Retinal pigment epithelial cell (primary cell): ENCODE measurements around the gene PREX1.

Experiments
- DNase-seq: peaks from one replicate; pipeline ENCODE4 v3.0.0-alpha.2; 2010; ENCODE audit warnings: low read depth
- H3K4me3 ChIP-seq: 2 replicates; pipeline ENCODE4 v1.5.1; 2011; ENCODE audit warnings: mild to moderate bottlenecking, low read length, control low read depth, moderate library complexity
- CTCF ChIP-seq: conservative IDR thresholded peaks from 2 replicates; pipeline ENCODE4 v1.5.1; 2011; ENCODE audit warnings: low read depth, low read length, control low read depth, inconsistent platforms

PREX1 gene

GRCh38 chr20:48674461-48674860 lies 153.3 kb downstream of the PREX1 start:
- H3K4me3 ChIP-seq = no peak overlapping the region
- DNase-seq = no peak
- no peak for TF ChIP-seq CTCF

DNA sequence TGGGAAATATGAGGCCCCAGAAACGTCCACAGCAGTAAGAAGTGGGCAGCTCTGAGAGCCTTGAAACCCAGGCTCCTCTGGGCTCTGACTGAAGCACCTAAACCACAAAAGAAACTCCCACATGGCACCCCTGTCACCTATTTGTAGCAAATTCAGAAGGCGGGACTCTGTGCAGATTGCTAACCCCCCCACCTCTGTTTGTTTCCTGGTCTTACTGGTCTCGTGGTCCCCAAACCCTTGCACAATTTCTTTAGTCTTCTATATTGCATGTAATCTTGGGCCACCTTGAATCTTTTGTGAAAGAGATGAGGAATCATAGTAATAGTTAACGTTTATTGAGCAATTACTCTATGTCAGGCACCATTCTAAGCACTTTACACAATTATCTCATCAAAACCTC lies 154.3 kb downstream of the PREX1 start:
- TF ChIP-seq CTCF = no peak
- DNase-seq = no peak
- H3K4me3 ChIP-seq = no peak overlapping the region

- no peak for TF ChIP-seq CTCF
- DNase-seq = no peak
- no peak overlapping the region for H3K4me3 ChIP-seq
Observed at GRCh38 chr20:48672324-48672723, 155.5 kb downstream of the PREX1 start.

- no peak for TF ChIP-seq CTCF
- no peak for DNase-seq
- H3K4me3 ChIP-seq = no peak overlapping the region
Observed at GRCh38 chr20:48671141-48671540, 156.7 kb downstream of the PREX1 start.

- DNase-seq = no peak
- TF ChIP-seq CTCF = no peak
- no peak overlapping the region for H3K4me3 ChIP-seq
Observed at GRCh38 chr20:48669946-48670605, 157.7 kb downstream of the PREX1 start.

DNA sequence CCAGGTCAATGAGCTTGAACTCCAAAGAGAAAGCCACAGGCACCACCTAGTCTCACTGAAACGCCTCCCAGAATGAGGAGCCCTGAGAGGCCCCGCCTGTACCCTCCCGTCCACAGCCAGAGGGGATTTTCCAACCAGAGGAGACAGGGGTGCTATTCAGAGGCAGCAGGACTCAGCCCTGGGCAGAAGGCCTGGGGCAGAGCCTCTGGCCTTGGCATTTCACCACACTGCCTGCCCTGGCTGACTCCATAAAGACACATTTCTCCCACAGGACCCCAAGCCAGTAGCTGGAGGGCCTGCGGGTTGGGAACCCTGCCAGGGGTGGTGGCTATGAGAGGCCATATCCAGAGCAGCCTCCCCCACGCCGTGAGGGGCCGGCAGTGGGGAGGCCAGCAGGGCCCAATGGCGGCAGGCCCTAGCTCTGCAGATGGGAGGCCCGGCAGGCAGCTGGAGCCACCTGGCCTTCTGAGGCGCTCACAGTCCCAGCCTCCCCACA lies 159.3 kb downstream of the PREX1 start:
- TF ChIP-seq CTCF = no peak
- no peak for DNase-seq
- no peak overlapping the region for H3K4me3 ChIP-seq

- no peak for TF ChIP-seq CTCF
- no peak for DNase-seq
Observed at GRCh38 chr20:48667889-48668413, 159.8 kb downstream of the PREX1 start.

More at GRCh38 chr20:48667889-48668413, 159.8 kb downstream of the PREX1 start:
- H3K4me3 ChIP-seq = no peak overlapping the region
